Lower leg skin (tissue), 3 donors: Measurements from ENCODE around the gene FANCI.

ENCODE experiments used
- POLR2A ChIP-seq, 2 donors: fragments of 450-650 bp; IDR thresholded peaks; one replicate each; pipeline ENCODE4 v1.6.1; 2016 to 2017; ENCODE audit warnings: antibody characterized with exemption in 2 of 2, mild to moderate bottlenecking in 1 of 2, moderate library complexity in 1 of 2
- TF ChIP-seq, protein P1 (sequence below), 3 donors: fragments of 450-650 bp; IDR thresholded peaks; one replicate each; pipeline ENCODE4 v1.5.1; 2016; ENCODE audit warnings: antibody characterized with exemption in 3 of 3, mild to moderate bottlenecking in 3 of 3, moderate library complexity in 2 of 3

DNA sequence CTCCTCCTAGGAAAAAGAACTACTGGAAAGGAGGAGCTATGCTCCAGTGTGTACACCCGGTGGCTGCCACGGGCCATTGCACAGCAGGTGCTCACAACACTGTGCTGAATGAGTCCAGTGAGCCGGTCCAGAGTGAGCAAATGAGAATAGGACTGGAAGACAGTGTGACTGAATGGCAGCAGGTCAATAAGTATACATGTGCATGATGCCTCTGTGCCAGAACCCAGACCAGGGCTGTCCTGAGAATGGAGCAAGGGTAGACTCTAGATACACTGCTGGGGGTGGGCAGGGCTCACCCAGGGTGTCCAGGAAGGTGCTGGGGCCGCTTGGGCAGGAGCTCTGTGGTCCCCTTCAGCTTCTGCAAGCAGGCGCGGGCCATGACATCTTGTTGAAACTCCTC is 82.5 kb downstream of the FANCI start:
- no peak for TF ChIP-seq POLR2A (IDR thresholded peaks at IDR 0.05)
- TF ChIP-seq, protein P1, sequence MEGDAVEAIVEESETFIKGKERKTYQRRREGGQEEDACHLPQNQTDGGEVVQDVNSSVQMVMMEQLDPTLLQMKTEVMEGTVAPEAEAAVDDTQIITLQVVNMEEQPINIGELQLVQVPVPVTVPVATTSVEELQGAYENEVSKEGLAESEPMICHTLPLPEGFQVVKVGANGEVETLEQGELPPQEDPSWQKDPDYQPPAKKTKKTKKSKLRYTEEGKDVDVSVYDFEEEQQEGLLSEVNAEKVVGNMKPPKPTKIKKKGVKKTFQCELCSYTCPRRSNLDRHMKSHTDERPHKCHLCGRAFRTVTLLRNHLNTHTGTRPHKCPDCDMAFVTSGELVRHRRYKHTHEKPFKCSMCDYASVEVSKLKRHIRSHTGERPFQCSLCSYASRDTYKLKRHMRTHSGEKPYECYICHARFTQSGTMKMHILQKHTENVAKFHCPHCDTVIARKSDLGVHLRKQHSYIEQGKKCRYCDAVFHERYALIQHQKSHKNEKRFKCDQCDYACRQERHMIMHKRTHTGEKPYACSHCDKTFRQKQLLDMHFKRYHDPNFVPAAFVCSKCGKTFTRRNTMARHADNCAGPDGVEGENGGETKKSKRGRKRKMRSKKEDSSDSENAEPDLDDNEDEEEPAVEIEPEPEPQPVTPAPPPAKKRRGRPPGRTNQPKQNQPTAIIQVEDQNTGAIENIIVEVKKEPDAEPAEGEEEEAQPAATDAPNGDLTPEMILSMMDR (IDR thresholded peaks at IDR 0.05) = no peak
